HG02678 (cell line): Measurements from ENCODE around the gene AQP6.
"Not testable (repeated sequence)": the region's sequence is repeated elsewhere in the genome, so short reads cannot be mapped to it uniquely, and the experiment has no call there.

Experiments
- ATAC-seq: cut with Tn5 transposase; IDR thresholded peaks from one replicate; pipeline ENCODE4 v1.9.1; 2021; ENCODE audit warnings: mild to moderate bottlenecking, moderate library complexity; ENCODE audit not compliant: unreplicated experiment

The AQP6 gene

GRCh38 chr12:49969027-49969426, 3.7 kb upstream of the AQP6 start:
- ATAC-seq, result no peak

- ATAC-seq, result no peak
Observed at GRCh38 chr12:49969651-49970429, 2.9 kb upstream of the AQP6 start.

GRCh38 chr12:49970658-49971057, 2.1 kb upstream of the AQP6 start:
- no peak for ATAC-seq

- ATAC-seq, result no peak
Observed at GRCh38 chr12:49971141-49971540, 1.6 kb upstream of the AQP6 start.

GRCh38 chr12:49972129-49972528, 618 bp upstream of the AQP6 start:
- ATAC-seq, result no peak

- no peak for ATAC-seq
Observed at GRCh38 chr12:49973361-49973830, 649 bp downstream of the AQP6 start.

GRCh38 chr12:49974231-49974675, 1.5 kb downstream of the AQP6 start:
- ATAC-seq, result no peak

GRCh38 chr12:49974677-49975317, 2.0 kb downstream of the AQP6 start:
- no peak for ATAC-seq

- ATAC-seq, result no peak
Observed at GRCh38 chr12:49975318-49975761, 2.6 kb downstream of the AQP6 start.

- no peak for ATAC-seq
Observed at GRCh38 chr12:49976557-49976956, 3.8 kb downstream of the AQP6 start.

GRCh38 chr12:49978125-49978524, 5.4 kb downstream of the AQP6 start:
- no peak for ATAC-seq

GRCh38 chr12:49979016-49979586, 6.4 kb downstream of the AQP6 start:
- no peak for ATAC-seq

GRCh38 chr12:49979791-49980190, 7.0 kb downstream of the AQP6 start:
- no peak for ATAC-seq

GRCh38 chr12:49980501-49981349, 8.0 kb downstream of the AQP6 start:
- ATAC-seq, result no peak

- ATAC-seq, result no peak
Observed at GRCh38 chr12:49982246-49983087, 9.7 kb downstream of the AQP6 start.

GRCh38 chr12:49983892-49984291, 11.1 kb downstream of the AQP6 start:
- ATAC-seq, result no peak

- ATAC-seq, result no peak
Observed at GRCh38 chr12:49984476-49985359, 12.0 kb downstream of the AQP6 start.

- ATAC-seq, result no peak
Observed at GRCh38 chr12:49985981-49986380, 13.2 kb downstream of the AQP6 start.

- not testable (repeated sequence) for ATAC-seq
Observed at GRCh38 chr12:49986476-49986875, 13.7 kb downstream of the AQP6 start.
